PC-9 (cell line): ENCODE measurements around the gene KCNN1. TPM values are rescaled to one million over a fixed set of nuclear protein-coding genes. Genes with fewer than 3 reads are reported as not detected.
A peak's percentile ranks its signal among the peaks of the same experiment; 100 is the strongest.

Source experiments
- BruUV-seq: library from RNA; stranded (reverse); fragments of 400-500 nt; replicated peaks from 2 replicates; lab custom pipeline; 2021; lab: Mats Ljungman, UMichigan
- CTCF ChIA-PET: fragments of 300-600 bp; sonication (Branson Sonifier 250); formaldehyde crosslinking; loops from one replicate; lab custom pipeline; 2022; ENCODE audit warnings: antibody characterized with exemption; lab: Charles Lee
- POLR2A ChIA-PET: fragments of 300-600 bp; sonication (Branson Sonifier 250); formaldehyde crosslinking; loops from one replicate; lab custom pipeline; 2022; ENCODE audit warnings: antibody characterized with exemption; ENCODE audit not compliant: unreplicated experiment; lab: Charles Lee
- DNase-seq, 2 experiments: peaks; one replicate each; pipeline versions ENCODE4 v3.0.0 to v3.0.0-alpha.2; 2015 to 2022; ENCODE audit warnings: mixed read lengths in 1 of 2
- H2AFZ ChIP-seq: fragments of 200-600 bp; sonication (generic); 2 replicates; pipeline ENCODE4 v1.8.1; 2017; ENCODE audit warnings: antibody characterized with exemption
- H3F3A ChIP-seq: fragments of 200-600 bp; sonication (generic); 2 replicates; pipeline ENCODE4 v1.8.1; 2017; ENCODE audit warnings: antibody characterized with exemption, mild to moderate bottlenecking, low read depth; ENCODE audit not compliant: insufficient read depth
- H3K27ac ChIP-seq: fragments of 200-600 bp; sonication (generic); 2 replicates; pipeline ENCODE4 v1.6.1; 2016; ENCODE audit warnings: mixed run types
- H3K27me3 ChIP-seq: fragments of 200-600 bp; sonication (generic); 2 replicates; pipeline ENCODE4 v1.6.1; 2016; ENCODE audit warnings: low read depth, mixed run types; ENCODE audit not compliant: insufficient read depth
- H3K36me3 ChIP-seq: fragments of 200-600 bp; sonication (generic); 2 replicates; pipeline ENCODE4 v1.6.1; 2016; ENCODE audit warnings: low read depth, mixed run types
- H3K4me1 ChIP-seq: fragments of 200-600 bp; sonication (generic); replicated peaks from 2 replicates; pipeline ENCODE4 v1.6.1; 2016; ENCODE audit warnings: mixed run types; ENCODE audit not compliant: insufficient read depth
- H3K4me2 ChIP-seq: fragments of 200-600 bp; sonication (generic); 2 replicates; pipeline ENCODE4 v1.6.1; 2017; ENCODE audit warnings: mixed run types
- H3K4me3 ChIP-seq: fragments of 200-600 bp; sonication (generic); 2 replicates; pipeline ENCODE4 v1.6.1; 2016; ENCODE audit warnings: mixed run types
- H3K79me2 ChIP-seq: fragments of 200-600 bp; sonication (generic); 2 replicates; pipeline ENCODE4 v1.6.1; 2017; ENCODE audit warnings: low read depth, mixed run types
- H3K9me2 ChIP-seq: fragments of 200-600 bp; sonication (generic); 2 replicates; pipeline ENCODE4 v1.8.1; 2017; ENCODE audit warnings: mild to moderate bottlenecking; ENCODE audit not compliant: insufficient read depth
- H3K9me3 ChIP-seq: fragments of 200-600 bp; sonication (generic); 2 replicates; pipeline ENCODE4 v1.8.1; 2016; ENCODE audit warnings: low read depth; ENCODE audit not compliant: insufficient read depth
- H4K20me1 ChIP-seq: fragments of 200-600 bp; sonication (generic); 2 replicates; pipeline ENCODE4 v1.8.1; 2017; ENCODE audit not compliant: insufficient read depth
- EZH2 ChIP-seq: fragments of 200-600 bp; sonication (generic); IDR thresholded peaks from 2 replicates; pipeline ENCODE4 v1.8.0; 2017; ENCODE audit warnings: antibody characterized with exemption, low read depth
- intact Hi-C: fragments of 100-400 bp; cut with micrococcal nuclease; formaldehyde crosslinking; loops from one replicate; pipeline ENCODE4 v1.10.0; 2022; ENCODE audit not compliant: unreplicated experiment
- total RNA-seq: library from RNA; stranded (reverse); gene quantifications from 2 replicates; pipeline ENCODE4 v1.2.3, GENCODE V29; 2021
- TF ChIP-seq, protein P1 (sequence below): fragments of 200-600 bp; sonication (generic); conservative IDR thresholded peaks from 2 replicates; pipeline ENCODE4 v1.6.1; 2017; ENCODE audit warnings: mixed run types, antibody characterized with exemption, mild to moderate bottlenecking, moderate library complexity

KCNN1 gene
- total RNA-seq, 1 experiment from 2014 or later: 0.09 TPM

GRCh38 chr19:17933414-17934129 lies 33.3 kb upstream of the KCNN1 start:
- BruUV-seq: TSS peak; percentile 61
- Histone ChIP-seq H3K4me3 (peak overlapping the region; percentile 87), H3F3A (peaks cover 17% of the 10 kb centered on the region), H4K20me1 (no peaks in the 10 kb centered on the region), H3K4me2 (peak overlapping the region; percentile 89), H3K27me3 (no peaks in the 10 kb centered on the region), H3K9me2 (no peaks in the 10 kb centered on the region), H2AFZ (peak overlapping the region; percentile 86), H3K4me1 (peaks cover 12% of the 10 kb centered on the region), H3K27ac (peak overlapping the region; percentile 86), H3K36me3 (peaks cover 4% of the 10 kb centered on the region; the same call in 1 of the 2 replicates), H3K9me3 (no peaks in the 10 kb centered on the region), H3K79me2 (peaks cover 26% of the 10 kb centered on the region)
- intact Hi-C loops: loop anchor here (5.0 kb wide), 1 partner anchor 626 kb away; the partner anchor contains the start of genes DDA1 and MRPL34
- ChIA-PET POLR2A (interaction anchor here (0.5 to 2.3 kb wide), 5 partner anchors 57 to 74 kb away, joined by 3 to 35 read pairs (median 7); partner anchors contain the start of gene RPL18A), CTCF (interaction anchor here (0.7 to 2.5 kb wide), 6 partner anchors 14 to 339 kb away, joined by 3 to 67 read pairs (median 8); partner anchors contain the start of genes RPL18A and SLC5A5)
- DNase-seq: peak; percentile 52 to 95
- TF ChIP-seq EZH2: no peak

DNA sequence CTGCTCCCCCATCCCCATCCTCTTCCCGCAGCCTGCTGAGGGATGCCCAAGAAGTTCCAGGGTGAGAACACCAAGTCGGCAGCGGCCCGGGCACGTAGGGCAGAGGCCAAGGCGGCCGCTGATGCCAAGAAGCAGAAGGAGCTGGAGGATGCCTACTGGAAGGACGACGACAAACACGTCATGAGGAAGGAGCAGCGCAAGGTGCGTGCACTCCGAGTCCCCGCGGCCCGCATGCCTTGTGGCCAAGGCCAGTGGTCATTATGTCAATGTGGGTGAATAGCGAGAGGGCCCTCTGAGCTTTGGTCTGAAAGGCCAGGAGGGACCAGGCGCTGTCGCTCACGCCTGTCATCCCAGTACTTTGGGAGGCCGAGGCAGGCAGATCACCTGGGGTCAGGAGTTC lies 30.5 kb upstream of the KCNN1 start:
- CTCF ChIA-PET: interaction anchor here (0.7 to 1.5 kb wide), 3 partner anchors 62 to 517 kb away, joined by 3 to 6 read pairs (median 3); partner anchors contain the start of gene MVB12A
- Histone ChIP-seq H3K4me1 (peaks cover 12% of the 10 kb centered on the region), H3K9me2 (no peaks in the 10 kb centered on the region), H3K36me3 (peaks cover 4% of the 10 kb centered on the region), H3K9me3 (no peaks in the 10 kb centered on the region), H4K20me1 (no peaks in the 10 kb centered on the region), H3K4me3 (no peak overlapping the region), H2AFZ (no peak overlapping the region), H3K27me3 (no peaks in the 10 kb centered on the region), H3K27ac (no peak overlapping the region), H3K4me2 (no peak overlapping the region), H3F3A (peaks cover 13% of the 10 kb centered on the region), H3K79me2 (peaks cover 26% of the 10 kb centered on the region)
- DNase-seq: no peak
- no peak for TF ChIP-seq EZH2
- intact Hi-C loops: loop anchor here (5.0 kb wide), 1 partner anchor 216 kb away; the partner anchor contains the start of gene PIK3R2
- no TSS peak for BruUV-seq
- POLR2A ChIA-PET: no interaction called here

DNA sequence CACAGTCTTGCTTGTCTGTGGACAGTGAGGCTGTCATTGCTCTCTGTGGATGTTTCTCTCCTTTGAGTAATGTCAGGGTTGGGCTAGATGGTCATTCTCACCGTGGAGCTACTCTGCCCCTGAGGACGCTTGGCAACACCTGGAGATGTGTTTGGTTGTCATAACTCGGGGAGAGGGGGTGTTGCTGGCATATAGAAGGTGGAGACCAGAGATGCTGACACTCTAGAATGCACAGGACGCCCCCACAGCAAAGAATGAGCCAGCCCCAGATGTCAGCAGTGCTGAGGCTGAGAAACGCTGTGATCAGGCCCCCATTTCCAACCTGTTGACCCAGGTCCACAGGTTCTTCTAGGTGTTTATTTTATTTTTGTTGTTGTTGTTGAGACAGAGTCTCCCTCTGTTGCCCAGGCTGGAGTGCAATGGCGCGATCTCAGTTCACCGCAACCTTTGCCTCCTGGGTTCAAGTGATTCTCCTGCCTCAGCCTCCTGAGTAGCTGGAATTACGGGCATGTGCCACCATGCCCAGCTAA lies 29.5 kb upstream of the KCNN1 start:
- Histone ChIP-seq H3K79me2 (peaks cover 26% of the 10 kb centered on the region), H4K20me1 (no peaks in the 10 kb centered on the region), H3K4me2 (no peak overlapping the region), H3K36me3 (peaks cover 4% of the 10 kb centered on the region), H3K27me3 (no peaks in the 10 kb centered on the region), H3K9me3 (no peaks in the 10 kb centered on the region), H3K9me2 (no peaks in the 10 kb centered on the region), H3K27ac (no peak overlapping the region), H3F3A (peaks cover 13% of the 10 kb centered on the region), H2AFZ (no peak overlapping the region), H3K4me3 (no peak overlapping the region), H3K4me1 (peaks cover 12% of the 10 kb centered on the region)
- ChIA-PET CTCF (interaction anchor here (0.6 to 1.2 kb wide), 3 partner anchors 59 to 1226 kb away, joined by 5 to 6 read pairs (median 6); no protein-coding TSS in a partner anchor), POLR2A (no interaction called here)
- intact Hi-C loops: loop anchor here (5.0 kb wide), 1 partner anchor 215 kb away; the partner anchor contains the start of gene PIK3R2
- BruUV-seq: no TSS peak
- DNase-seq: no peak
- TF ChIP-seq, protein P1, sequence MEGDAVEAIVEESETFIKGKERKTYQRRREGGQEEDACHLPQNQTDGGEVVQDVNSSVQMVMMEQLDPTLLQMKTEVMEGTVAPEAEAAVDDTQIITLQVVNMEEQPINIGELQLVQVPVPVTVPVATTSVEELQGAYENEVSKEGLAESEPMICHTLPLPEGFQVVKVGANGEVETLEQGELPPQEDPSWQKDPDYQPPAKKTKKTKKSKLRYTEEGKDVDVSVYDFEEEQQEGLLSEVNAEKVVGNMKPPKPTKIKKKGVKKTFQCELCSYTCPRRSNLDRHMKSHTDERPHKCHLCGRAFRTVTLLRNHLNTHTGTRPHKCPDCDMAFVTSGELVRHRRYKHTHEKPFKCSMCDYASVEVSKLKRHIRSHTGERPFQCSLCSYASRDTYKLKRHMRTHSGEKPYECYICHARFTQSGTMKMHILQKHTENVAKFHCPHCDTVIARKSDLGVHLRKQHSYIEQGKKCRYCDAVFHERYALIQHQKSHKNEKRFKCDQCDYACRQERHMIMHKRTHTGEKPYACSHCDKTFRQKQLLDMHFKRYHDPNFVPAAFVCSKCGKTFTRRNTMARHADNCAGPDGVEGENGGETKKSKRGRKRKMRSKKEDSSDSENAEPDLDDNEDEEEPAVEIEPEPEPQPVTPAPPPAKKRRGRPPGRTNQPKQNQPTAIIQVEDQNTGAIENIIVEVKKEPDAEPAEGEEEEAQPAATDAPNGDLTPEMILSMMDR: no peak
- TF ChIP-seq EZH2: no peak
